ENCODE measurements around the gene EMID1. TPM values are rescaled to one million over a fixed set of nuclear protein-coding genes. Genes with fewer than 3 reads are reported as not detected.

The EMID1 gene
- total RNA-seq, 1 experiment from 2014 or later: 9.6 TPM

GRCh38 chr22:29211066-29211465 is 5.4 kb downstream of the EMID1 start:
- Histone ChIP-seq H3K79me2 (ENCODE audit: insufficient read depth, low read length) (no peaks in the 10 kb centered on the region), H3K4me2 (ENCODE audit: low read length) (no peak overlapping the region), H3K4me1 (ENCODE audit: control insufficient read depth in 1 of 2, insufficient read depth in 2 of 2, low read length in 2 of 2) (peaks cover 4 to 10% of the 10 kb centered on the region in 2 experiments; a peak in 2 of 4 replicates), H3K9me3 (ENCODE audit: control insufficient read depth in 1 of 2, insufficient read depth in 1 of 2, low read depth in 1 of 2, low read length in 2 of 2) (no peaks in the 10 kb centered on the region), H3K4me3 (replicated peaks in 1 of 2; ENCODE audit: low read depth in 1 of 2, low read length in 2 of 2) (no peak overlapping the region), H3K9me2 (ENCODE audit: insufficient read depth) (no peaks in the 10 kb centered on the region), H3K27ac (ENCODE audit: low read depth, low read length) (no peak overlapping the region), H3K27me3 (ENCODE audit: insufficient read depth, low read length) (no peaks in the 10 kb centered on the region), H3K36me3 (ENCODE audit: control insufficient read depth in 1 of 2, insufficient read depth in 2 of 2, low read length in 2 of 2) (no peaks in the 10 kb centered on the region), H3K9ac (ENCODE audit: low read length) (no peak overlapping the region), H2AFZ (ENCODE audit: low read depth, low read length, poor library complexity, severe bottlenecking) (no peak overlapping the region), H4K20me1 (ENCODE audit: insufficient read depth) (no peaks in the 10 kb centered on the region)
- ChIA-PET RAD21 (ENCODE audit: low non-redundant PET in 1 of 2, low total read pairs in 2 of 2, uncharacterized antibody in 2 of 2, unreplicated experiment in 2 of 2) (no interaction called here), CTCF (no interaction called here), POLR2A (no interaction called here)
- no peak for TF ChIP-seq JUND (IDR thresholded peaks at IDR 0.05)
- TF ChIP-seq SIN3A (IDR thresholded peaks at IDR 0.05; ENCODE audit: low read depth): no peak
- no peak for TF ChIP-seq RAD21 (IDR thresholded peaks at IDR 0.05; ENCODE audit: low read depth)
- TF ChIP-seq EGR1 (IDR thresholded peaks at IDR 0.05; ENCODE audit: low read depth): no peak
- no peak for TF ChIP-seq MAX (IDR thresholded peaks at IDR 0.05)
- TF ChIP-seq CEBPB (IDR thresholded peaks at IDR 0.05; ENCODE audit: low read depth): no peak
- no peak for TF ChIP-seq FOSL1 (IDR thresholded peaks at IDR 0.05; ENCODE audit: low read depth)
- no peak for TF ChIP-seq ELF1 (IDR thresholded peaks at IDR 0.05; ENCODE audit: borderline replicate concordance, low read depth)
- TF ChIP-seq TCF7L2 (IDR thresholded peaks at IDR 0.05; ENCODE audit: borderline replicate concordance, extremely low read depth, insufficient read depth, insufficient read length): no peak
- no peak for TF ChIP-seq CBX3 (IDR thresholded peaks at IDR 0.05; ENCODE audit: low read depth)
- TF ChIP-seq REST (IDR thresholded peaks at IDR 0.05; ENCODE audit: low read depth): no peak
- TF ChIP-seq, protein P1, sequence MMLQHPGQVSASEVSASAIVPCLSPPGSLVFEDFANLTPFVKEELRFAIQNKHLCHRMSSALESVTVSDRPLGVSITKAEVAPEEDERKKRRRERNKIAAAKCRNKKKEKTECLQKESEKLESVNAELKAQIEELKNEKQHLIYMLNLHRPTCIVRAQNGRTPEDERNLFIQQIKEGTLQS (IDR thresholded peaks at IDR 0.05): no peak
- ATAC-seq (no peak), DNase-seq (ENCODE audit: low read depth, low spot score) (no peak)
- BruUV-seq (replicated peaks): no TSS peak
- intact Hi-C loops (cut with micrococcal nuclease): no loop called here
